ENCODE results near the gene TLL1. TPM values are rescaled to one million over a fixed set of nuclear protein-coding genes. Genes with fewer than 3 reads are reported as not detected.

Gene TLL1
- polyA plus RNA-seq, 3 donors, result not detected

DNA sequence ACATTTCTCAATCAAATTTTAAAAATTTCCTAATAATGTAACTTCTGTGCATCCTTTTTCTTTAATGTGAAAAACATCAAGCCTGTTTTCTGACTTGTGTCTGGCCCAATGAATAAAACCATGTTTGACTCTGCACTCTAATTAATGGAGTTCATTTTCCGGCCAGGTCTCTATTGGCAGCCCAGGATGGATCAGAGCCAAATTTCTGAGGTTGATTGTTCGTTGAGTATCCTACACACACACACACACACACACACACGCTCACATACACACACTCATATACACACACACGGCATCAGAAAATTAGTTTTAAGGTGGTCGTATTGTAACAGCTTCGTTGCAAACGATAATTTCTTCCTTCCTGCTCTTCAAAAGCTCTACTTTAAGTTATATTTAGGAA lies 28.9 kb upstream of the TLL1 start:
- Mint-ChIP-seq H3K4me1 (no peaks in the 10 kb centered on the region), H3K27me3 (ENCODE audit: low read depth in 3 of 3) (peaks cover 0 to 2% (median 0%) of the 10 kb centered on the region in 3 donors), H3K4me3 (no peak overlapping the region), H3K27ac (no peak overlapping the region), H3K36me3 (no peaks in the 10 kb centered on the region), H3K9me3 (peaks cover 0 to 5% (median 2%) of the 10 kb centered on the region in 7 donors)
- H3K36me3 ChIP-seq (replicated peaks in 1 of 2; ENCODE audit: control insufficient read depth in 1 of 2, insufficient read depth in 2 of 2, low read length in 2 of 2), result no peaks in the 10 kb centered on the region
- no peak overlapping the region for H3K4me3 ChIP-seq (replicated peaks in 1 of 3; ENCODE audit: low read depth in 2 of 3, low read length in 3 of 3)
- 80% methylated on average over 1 of the region's 7 CpGs for WGBS (ENCODE audit: insufficient coverage)
- no peaks in the 10 kb centered on the region for H3K79me2 ChIP-seq (ENCODE audit: insufficient read depth, low read length)
- DNase-seq, result no peak
- no peak overlapping the region for H3K4me2 ChIP-seq (replicated peaks; ENCODE audit: extremely low read depth, low read length, poor library complexity, severe bottlenecking)
- intact Hi-C loops (cut with micrococcal nuclease), result no loop called here
- no peaks in the 10 kb centered on the region for H3K27me3 ChIP-seq (ENCODE audit: control insufficient read depth in 2 of 2, insufficient read depth in 2 of 2, low read length in 2 of 2)
- no peaks in the 10 kb centered on the region for H3K9me3 ChIP-seq (replicated peaks in 1 of 2; ENCODE audit: control insufficient read depth in 1 of 2, insufficient read depth in 1 of 2, low read length in 2 of 2)
- H3K27ac ChIP-seq (ENCODE audit: low read depth in 1 of 2, low read length in 2 of 2), result no peak overlapping the region
- no peaks in the 10 kb centered on the region for H3K4me1 ChIP-seq (ENCODE audit: control insufficient read depth in 1 of 2, insufficient read depth in 2 of 2, low read length in 2 of 2)
- TF ChIP-seq, protein P1, sequence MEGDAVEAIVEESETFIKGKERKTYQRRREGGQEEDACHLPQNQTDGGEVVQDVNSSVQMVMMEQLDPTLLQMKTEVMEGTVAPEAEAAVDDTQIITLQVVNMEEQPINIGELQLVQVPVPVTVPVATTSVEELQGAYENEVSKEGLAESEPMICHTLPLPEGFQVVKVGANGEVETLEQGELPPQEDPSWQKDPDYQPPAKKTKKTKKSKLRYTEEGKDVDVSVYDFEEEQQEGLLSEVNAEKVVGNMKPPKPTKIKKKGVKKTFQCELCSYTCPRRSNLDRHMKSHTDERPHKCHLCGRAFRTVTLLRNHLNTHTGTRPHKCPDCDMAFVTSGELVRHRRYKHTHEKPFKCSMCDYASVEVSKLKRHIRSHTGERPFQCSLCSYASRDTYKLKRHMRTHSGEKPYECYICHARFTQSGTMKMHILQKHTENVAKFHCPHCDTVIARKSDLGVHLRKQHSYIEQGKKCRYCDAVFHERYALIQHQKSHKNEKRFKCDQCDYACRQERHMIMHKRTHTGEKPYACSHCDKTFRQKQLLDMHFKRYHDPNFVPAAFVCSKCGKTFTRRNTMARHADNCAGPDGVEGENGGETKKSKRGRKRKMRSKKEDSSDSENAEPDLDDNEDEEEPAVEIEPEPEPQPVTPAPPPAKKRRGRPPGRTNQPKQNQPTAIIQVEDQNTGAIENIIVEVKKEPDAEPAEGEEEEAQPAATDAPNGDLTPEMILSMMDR (IDR thresholded peaks at IDR 0.05), result no peak
- no peak overlapping the region for H3K9ac ChIP-seq (ENCODE audit: insufficient read depth, low read length, poor library complexity, severe bottlenecking)
- H4K20me1 ChIP-seq (ENCODE audit: insufficient read depth, low read length), result no peaks in the 10 kb centered on the region
- no peak overlapping the region for H2AFZ ChIP-seq (ENCODE audit: insufficient read depth, low read depth, low read length, poor library complexity, severe bottlenecking)

DNA sequence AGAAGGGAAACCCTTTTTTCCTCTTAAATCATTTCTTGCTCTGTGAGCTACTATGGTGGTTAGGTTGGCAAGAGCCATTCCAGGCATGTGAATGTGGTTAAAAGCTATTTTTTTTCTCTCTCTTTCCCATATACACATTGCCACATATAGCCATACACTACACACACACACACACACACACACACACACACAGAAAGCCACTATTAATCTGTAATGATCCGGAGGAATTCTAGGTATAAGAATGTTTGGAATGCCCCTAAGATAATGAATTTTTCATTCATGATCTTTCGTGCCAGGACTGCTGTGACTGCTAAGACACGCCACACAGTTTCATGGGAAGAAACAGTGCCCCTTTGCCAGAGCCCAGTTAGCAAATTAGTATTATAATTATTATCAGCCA lies 21.8 kb upstream of the TLL1 start:
- H3K27me3 Mint-ChIP-seq (ENCODE audit: low read depth in 3 of 3), result peaks cover 0 to 3% (median 0%) of the 10 kb centered on the region in 3 donors
- TF ChIP-seq, protein P1 (IDR thresholded peaks at IDR 0.05), result no peak
- H3K4me3 Mint-ChIP-seq, result no peak overlapping the region
- Histone ChIP-seq H3K9ac (ENCODE audit: insufficient read depth, low read length, poor library complexity, severe bottlenecking) (no peak overlapping the region), H3K4me3 (replicated peaks in 1 of 3; ENCODE audit: low read depth in 2 of 3, low read length in 3 of 3) (no peak overlapping the region), H3K79me2 (ENCODE audit: insufficient read depth, low read length) (no peaks in the 10 kb centered on the region), H3K4me2 (replicated peaks; ENCODE audit: extremely low read depth, low read length, poor library complexity, severe bottlenecking) (no peak overlapping the region), H2AFZ (ENCODE audit: insufficient read depth, low read depth, low read length, poor library complexity, severe bottlenecking) (no peak overlapping the region), H3K27ac (ENCODE audit: low read depth in 1 of 2, low read length in 2 of 2) (no peak overlapping the region), H3K27me3 (ENCODE audit: control insufficient read depth in 2 of 2, insufficient read depth in 2 of 2, low read length in 2 of 2) (no peaks in the 10 kb centered on the region), H3K36me3 (replicated peaks in 1 of 2; ENCODE audit: control insufficient read depth in 1 of 2, insufficient read depth in 2 of 2, low read length in 2 of 2) (no peaks in the 10 kb centered on the region), H3K4me1 (ENCODE audit: control insufficient read depth in 1 of 2, insufficient read depth in 2 of 2, low read length in 2 of 2) (no peaks in the 10 kb centered on the region), H4K20me1 (ENCODE audit: insufficient read depth, low read length) (no peaks in the 10 kb centered on the region), H3K9me3 (replicated peaks in 1 of 2; ENCODE audit: control insufficient read depth in 1 of 2, insufficient read depth in 1 of 2, low read length in 2 of 2) (no peaks in the 10 kb centered on the region)
- intact Hi-C loops (cut with micrococcal nuclease), result no loop called here
- H3K9me3 Mint-ChIP-seq, result peaks cover 0 to 2% (median 0%) of the 10 kb centered on the region in 7 donors
- no peaks in the 10 kb centered on the region for H3K4me1 Mint-ChIP-seq
- no peak overlapping the region for H3K27ac Mint-ChIP-seq
- DNase-seq, result no peak
- no peaks in the 10 kb centered on the region for H3K36me3 Mint-ChIP-seq
- WGBS (ENCODE audit: insufficient coverage), result no CpG with 5 or more reads among the region's 3 CpGs

Data from CD14-positive monocyte (primary cell).